ENCODE measurements around the gene P2RY10. TPM values are rescaled to one million over a fixed set of nuclear protein-coding genes. Genes with fewer than 3 reads are reported as not detected.
A peak's percentile ranks its signal among the peaks of the same experiment; 100 is the strongest.

Gene P2RY10
- total and polyA plus RNA-seq, 10 donors = 12.0 to 41.4 (median 30.4) TPM

GRCh38 chrX:78950009-78950835 lies 5.0 kb downstream of the P2RY10 start:
- Histone ChIP-seq H3K9me3 (no peaks in the 10 kb centered on the region), H3K27me3 (replicated peaks in 1 of 7) (no peaks in the 10 kb centered on the region), H3K4me1 (peaks cover 0 to 52% (median 13%) of the 10 kb centered on the region in 6 donors), H3K27ac (peak overlapping the region in 7 of 8 donors; percentile 29 to 85 (median 76)), H3K36me3 (peaks cover 0 to 23% (median 0%) of the 10 kb centered on the region in 6 donors), H3K4me3 (peak overlapping the region in 4 of 8 donors; percentile 3 to 67 (median 26))
- intact Hi-C loops (cut with DNase I; ENCODE audit: low total_unique reads) = no loop called here
- TF ChIP-seq CTCF (IDR thresholded peaks at IDR 0.05 in 8 of 11, conservative IDR thresholded peaks at IDR 0.05 in 3 of 11) (no peak), POLR2AphosphoS5 (IDR thresholded peaks at IDR 0.05) (no peak), POLR2A (IDR thresholded peaks at IDR 0.05) (no peak)
- DNase-seq = no peak
- WGBS, 5 donors = 38 to 48% (median 47%) methylated on average over 3 of the region's 3 CpGs

GRCh38 chrX:78957049-78957767 lies 12.0 kb downstream of the P2RY10 start:
- TF ChIP-seq POLR2AphosphoS5 (IDR thresholded peaks at IDR 0.05) = no peak
- no peak for TF ChIP-seq POLR2A (IDR thresholded peaks at IDR 0.05)
- no peak for TF ChIP-seq CTCF (IDR thresholded peaks at IDR 0.05 in 8 of 11, conservative IDR thresholded peaks at IDR 0.05 in 3 of 11)
- intact Hi-C loops (cut with DNase I; ENCODE audit: low total_unique reads) = no loop called here
- WGBS, 5 donors = 41 to 73% (median 57%) methylated on average over 2 of the region's 2 CpGs

GRCh38 chrX:78957768-78958130 lies 12.6 kb downstream of the P2RY10 start:
- Histone ChIP-seq H3K4me3 (no peak overlapping the region), H3K4me1 (peaks cover 0 to 54% (median 5%) of the 10 kb centered on the region in 6 donors), H3K27me3 (replicated peaks in 1 of 7) (no peaks in the 10 kb centered on the region), H3K27ac (peak overlapping the region in 6 of 8 donors; percentile 7 to 62 (median 50)), H3K36me3 (peaks cover 0 to 43% (median 0%) of the 10 kb centered on the region in 6 donors), H3K9me3 (no peaks in the 10 kb centered on the region)
- TF ChIP-seq CTCF (IDR thresholded peaks at IDR 0.05 in 8 of 11, conservative IDR thresholded peaks at IDR 0.05 in 3 of 11) = no peak
- no peak for TF ChIP-seq POLR2AphosphoS5 (IDR thresholded peaks at IDR 0.05)
- TF ChIP-seq POLR2A (IDR thresholded peaks at IDR 0.05) = no peak
- intact Hi-C loops (cut with DNase I; ENCODE audit: low total_unique reads) = no loop called here
- no peak for DNase-seq

More at GRCh38 chrX:78957049-78957767, 12.0 kb downstream of the P2RY10 start:
- no peak overlapping the region for H3K4me3 ChIP-seq
- H3K4me1 ChIP-seq = peaks cover 0 to 60% (median 7%) of the 10 kb centered on the region in 6 donors
- H3K36me3 ChIP-seq = peaks cover 0 to 43% (median 0%) of the 10 kb centered on the region in 6 donors
- peak overlapping the region in 5 of 8 donors; percentile 41 to 62 (median 55) for H3K27ac ChIP-seq
- H3K9me3 ChIP-seq = no peaks in the 10 kb centered on the region
- no peaks in the 10 kb centered on the region for H3K27me3 ChIP-seq (replicated peaks in 1 of 7)
- DNase-seq = no peak

Measured in spleen (tissue), 11 donors.